PFSK-1 (cell line): Measurements from ENCODE around the gene INTS2.

ENCODE experiments used
- POLR2AphosphoS5 ChIP-seq: IDR thresholded peaks from 2 replicates; pipeline ENCODE4 v1.6.1; 2012; ENCODE audit warnings: low read depth, mild to moderate bottlenecking, control low read depth, low read length, moderate library complexity
- TF ChIP-seq, protein P1 (sequence below), 2 experiments: IDR thresholded peaks; 2 replicates each; pipeline versions ENCODE4 v1.6.1 to v1.8.0; 2011 to 2012; ENCODE audit warnings: low read depth in 2 of 2, low read length in 2 of 2, control low read depth in 1 of 2, inconsistent platforms in 1 of 2, mild to moderate bottlenecking in 1 of 2, moderate library complexity in 1 of 2; ENCODE audit not compliant: insufficient read depth in 1 of 2

DNA sequence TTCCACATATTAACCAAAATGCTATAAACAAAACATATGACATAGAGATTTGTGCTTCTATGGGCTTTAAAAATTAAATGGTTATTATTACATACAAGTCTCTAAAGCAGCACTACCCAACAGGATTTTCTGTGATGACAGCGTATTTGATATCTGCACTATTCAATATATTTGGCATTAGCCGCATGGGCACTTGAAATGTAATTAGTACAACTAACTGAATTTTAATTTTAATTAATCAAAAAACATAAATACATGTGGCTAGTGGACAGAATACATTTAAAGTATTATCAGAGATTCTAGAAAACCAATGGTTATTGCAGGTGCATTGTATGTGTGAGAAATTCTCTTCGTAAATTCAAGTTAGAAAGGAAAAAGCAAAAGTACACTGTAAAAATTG lies 110.3 kb downstream of the INTS2 start:
- TF ChIP-seq POLR2AphosphoS5, result no peak
- TF ChIP-seq, protein P1, sequence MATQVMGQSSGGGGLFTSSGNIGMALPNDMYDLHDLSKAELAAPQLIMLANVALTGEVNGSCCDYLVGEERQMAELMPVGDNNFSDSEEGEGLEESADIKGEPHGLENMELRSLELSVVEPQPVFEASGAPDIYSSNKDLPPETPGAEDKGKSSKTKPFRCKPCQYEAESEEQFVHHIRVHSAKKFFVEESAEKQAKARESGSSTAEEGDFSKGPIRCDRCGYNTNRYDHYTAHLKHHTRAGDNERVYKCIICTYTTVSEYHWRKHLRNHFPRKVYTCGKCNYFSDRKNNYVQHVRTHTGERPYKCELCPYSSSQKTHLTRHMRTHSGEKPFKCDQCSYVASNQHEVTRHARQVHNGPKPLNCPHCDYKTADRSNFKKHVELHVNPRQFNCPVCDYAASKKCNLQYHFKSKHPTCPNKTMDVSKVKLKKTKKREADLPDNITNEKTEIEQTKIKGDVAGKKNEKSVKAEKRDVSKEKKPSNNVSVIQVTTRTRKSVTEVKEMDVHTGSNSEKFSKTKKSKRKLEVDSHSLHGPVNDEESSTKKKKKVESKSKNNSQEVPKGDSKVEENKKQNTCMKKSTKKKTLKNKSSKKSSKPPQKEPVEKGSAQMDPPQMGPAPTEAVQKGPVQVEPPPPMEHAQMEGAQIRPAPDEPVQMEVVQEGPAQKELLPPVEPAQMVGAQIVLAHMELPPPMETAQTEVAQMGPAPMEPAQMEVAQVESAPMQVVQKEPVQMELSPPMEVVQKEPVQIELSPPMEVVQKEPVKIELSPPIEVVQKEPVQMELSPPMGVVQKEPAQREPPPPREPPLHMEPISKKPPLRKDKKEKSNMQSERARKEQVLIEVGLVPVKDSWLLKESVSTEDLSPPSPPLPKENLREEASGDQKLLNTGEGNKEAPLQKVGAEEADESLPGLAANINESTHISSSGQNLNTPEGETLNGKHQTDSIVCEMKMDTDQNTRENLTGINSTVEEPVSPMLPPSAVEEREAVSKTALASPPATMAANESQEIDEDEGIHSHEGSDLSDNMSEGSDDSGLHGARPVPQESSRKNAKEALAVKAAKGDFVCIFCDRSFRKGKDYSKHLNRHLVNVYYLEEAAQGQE (IDR thresholded peaks at IDR 0.05; ENCODE audit: insufficient read depth in 1 of 2, low read depth in 2 of 2, low read length in 2 of 2), result no peak
